ENCODE results near the gene ANKRD34C. TPM values are rescaled to one million over a fixed set of nuclear protein-coding genes. Genes with fewer than 3 reads are reported as not detected.
A peak's percentile ranks its signal among the peaks of the same experiment; 100 is the strongest.

The ANKRD34C gene
- total and polyA plus RNA-seq, 2 experiments from 2014 or later: not detected

- no peak for TF ChIP-seq ZNF462 (CRISPR knock-in tag; IDR thresholded peaks at IDR 0.05)
- no peak for TF ChIP-seq STAT1 (IDR thresholded peaks at IDR 0.05; ENCODE audit: unreplicated experiment)
- TF ChIP-seq CTCF (conservative IDR thresholded peaks at IDR 0.05; ENCODE audit: low read depth in 2 of 2): no peak
These were observed 9.5 kb downstream of the ANKRD34C start (continued) for GRCh38 chr15:79292011-79292410.

- Histone ChIP-seq H4K20me1 (replicated peaks; ENCODE audit: insufficient read depth) (no peaks in the 10 kb centered on the region), H3K9me2 (ENCODE audit: insufficient read depth) (no peaks in the 10 kb centered on the region), H3K27me3 (ENCODE audit: insufficient read depth) (no peaks in the 10 kb centered on the region), H3K4me2 (no peak overlapping the region), H2AFZ (no peak overlapping the region), H3K4me1 (ENCODE audit: insufficient read depth) (no peaks in the 10 kb centered on the region), H3K4me3 (no peak overlapping the region), H3K36me3 (ENCODE audit: insufficient read depth) (no peaks in the 10 kb centered on the region), H3F3A (replicated peaks; ENCODE audit: low read depth) (no peaks in the 10 kb centered on the region), H3K27ac (ENCODE audit: low read depth) (no peak overlapping the region), H3K79me2 (replicated peaks; ENCODE audit: insufficient read depth) (no peaks in the 10 kb centered on the region)
- peak; percentile 52 for ATAC-seq
- peak; percentile 27 for DNase-seq (ENCODE audit: low spot score)
- Mint-ChIP-seq H3K27me3 (ENCODE audit: insufficient read depth, low read depth, poor library complexity) (no peaks in the 10 kb centered on the region), H3K4me1 (no peaks in the 10 kb centered on the region), H3K4me3 (no peak overlapping the region), H3K36me3 (ENCODE audit: low read depth) (no peaks in the 10 kb centered on the region), H3K27ac (no peak overlapping the region), H3K9me3 (no peaks in the 10 kb centered on the region)
- TF ChIP-seq ZNF462 (CRISPR knock-in tag; IDR thresholded peaks at IDR 0.05): no peak
- TF ChIP-seq JUNB (IDR thresholded peaks at IDR 0.05; ENCODE audit: unreplicated experiment): no peak
- TF ChIP-seq STAT1 (IDR thresholded peaks at IDR 0.05; ENCODE audit: unreplicated experiment): no peak
These were observed 11.6 kb downstream of the ANKRD34C start for GRCh38 chr15:79294075-79294474.

Data from GM23338 (cell line).